GM19193 (cell line): ENCODE data around the gene SLIT3.

Source experiments
- POLR2A ChIP-seq: IDR thresholded peaks from 4 replicates; pipeline ENCODE4 v1.6.1; 2011; ENCODE audit not compliant: insufficient read depth, insufficient read length; ENCODE audit errors: extremely low read depth

SLIT3 gene

GRCh38 chr5:169063316-169063953, 237.5 kb downstream of the SLIT3 start:
- TF ChIP-seq POLR2A = no peak

- no peak for TF ChIP-seq POLR2A
Observed at GRCh38 chr5:169062690-169063089, 238.2 kb downstream of the SLIT3 start.

GRCh38 chr5:169054506-169054905, 246.4 kb downstream of the SLIT3 start:
- no peak for TF ChIP-seq POLR2A

- TF ChIP-seq POLR2A = no peak
Observed at GRCh38 chr5:169052207-169052606, 248.7 kb downstream of the SLIT3 start.

GRCh38 chr5:169051351-169051750, 249.6 kb downstream of the SLIT3 start:
- TF ChIP-seq POLR2A = no peak

- TF ChIP-seq POLR2A = no peak
Observed at GRCh38 chr5:169050636-169051035, 250.3 kb downstream of the SLIT3 start.

GRCh38 chr5:169050146-169050571, 250.8 kb downstream of the SLIT3 start:
- TF ChIP-seq POLR2A = no peak

- TF ChIP-seq POLR2A = no peak
Observed at GRCh38 chr5:169049712-169050111, 251.2 kb downstream of the SLIT3 start.

- no peak for TF ChIP-seq POLR2A
Observed at GRCh38 chr5:169048181-169049125, 252.5 kb downstream of the SLIT3 start.

- TF ChIP-seq POLR2A = no peak
Observed at GRCh38 chr5:169044962-169045361, 256.0 kb downstream of the SLIT3 start.

GRCh38 chr5:169041180-169041579, 259.8 kb downstream of the SLIT3 start:
- TF ChIP-seq POLR2A = no peak

- no peak for TF ChIP-seq POLR2A
Observed at GRCh38 chr5:169039592-169039991, 261.3 kb downstream of the SLIT3 start.

GRCh38 chr5:169037466-169037865, 263.5 kb downstream of the SLIT3 start:
- TF ChIP-seq POLR2A = no peak

- TF ChIP-seq POLR2A = no peak
Observed at GRCh38 chr5:169036079-169036805, 264.7 kb downstream of the SLIT3 start.

GRCh38 chr5:169029661-169030274, 271.2 kb downstream of the SLIT3 start:
- no peak for TF ChIP-seq POLR2A

GRCh38 chr5:169029037-169029436, 271.9 kb downstream of the SLIT3 start:
- no peak for TF ChIP-seq POLR2A
